Measurements from ENCODE around the gene ZNF488.
A peak's percentile ranks its signal among the peaks of the same experiment; 100 is the strongest.

The ZNF488 gene, protein sequence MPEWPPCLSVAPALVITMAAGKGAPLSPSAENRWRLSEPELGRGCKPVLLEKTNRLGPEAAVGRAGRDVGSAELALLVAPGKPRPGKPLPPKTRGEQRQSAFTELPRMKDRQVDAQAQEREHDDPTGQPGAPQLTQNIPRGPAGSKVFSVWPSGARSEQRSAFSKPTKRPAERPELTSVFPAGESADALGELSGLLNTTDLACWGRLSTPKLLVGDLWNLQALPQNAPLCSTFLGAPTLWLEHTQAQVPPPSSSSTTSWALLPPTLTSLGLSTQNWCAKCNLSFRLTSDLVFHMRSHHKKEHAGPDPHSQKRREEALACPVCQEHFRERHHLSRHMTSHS

DNA sequence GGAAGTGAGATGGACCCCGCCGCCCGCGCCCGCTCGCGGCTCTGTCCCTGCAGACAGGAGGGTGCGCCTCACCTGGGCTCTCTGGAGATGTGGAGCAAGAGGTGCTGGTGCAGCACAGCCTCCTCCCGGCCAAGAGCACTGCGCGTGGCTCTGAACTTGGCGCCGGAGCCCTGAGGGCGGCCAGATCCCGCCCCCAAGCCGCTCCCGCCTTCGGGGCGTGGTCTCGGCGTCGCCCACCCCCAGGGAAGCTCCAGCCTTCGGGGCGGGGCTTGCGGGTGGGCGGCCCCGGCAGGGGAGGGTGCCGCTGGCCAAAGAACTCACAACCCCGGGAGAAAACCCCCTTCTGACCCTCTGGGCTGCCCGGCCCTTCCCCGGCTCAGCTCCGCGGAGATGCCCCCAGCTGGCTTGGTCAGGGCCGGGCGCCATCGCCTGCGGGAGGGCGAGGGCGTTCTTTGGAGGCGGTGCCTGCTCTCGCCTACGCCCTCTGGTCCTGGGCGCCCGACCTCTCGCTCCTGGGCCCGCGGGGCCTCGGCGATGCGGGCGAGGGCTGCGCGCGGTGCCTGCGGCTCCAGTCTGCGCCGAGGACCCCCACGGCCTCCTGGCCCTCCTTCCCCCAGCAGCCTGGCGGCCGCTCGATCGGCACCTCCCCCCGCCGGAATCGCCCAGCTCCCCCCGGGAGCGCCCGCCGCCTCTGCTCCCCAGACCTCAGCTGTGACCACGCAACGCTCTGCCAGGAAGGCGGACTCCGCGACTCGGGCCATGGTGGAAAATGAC lies at the start of gene ZNF488:
Gene ZNF488 (minus strand): TSS at position 146 of the 774 bp plus-strand sequence. CDS start 15,464 bp downstream, outside the sequence.
- no peaks in the 10 kb centered on the region for H4K20me1 ChIP-seq (ENCODE audit: insufficient read depth, low read length)
- no peaks in the 10 kb centered on the region for H3K9me3 ChIP-seq (ENCODE audit: low read length)
- H3F3A ChIP-seq (ENCODE audit: insufficient read depth, low read length) = no peaks in the 10 kb centered on the region
- H3K4me1 ChIP-seq (ENCODE audit: insufficient read depth, low read length, severe bottlenecking) = peaks cover 5% of the 10 kb centered on the region
- H3K79me2 ChIP-seq (ENCODE audit: insufficient read depth, low read length) = no peaks in the 10 kb centered on the region
- no peak for TF ChIP-seq EZH2 (IDR thresholded peaks at IDR 0.05; ENCODE audit: borderline replicate concordance, low read length)
- TF ChIP-seq, protein P1, sequence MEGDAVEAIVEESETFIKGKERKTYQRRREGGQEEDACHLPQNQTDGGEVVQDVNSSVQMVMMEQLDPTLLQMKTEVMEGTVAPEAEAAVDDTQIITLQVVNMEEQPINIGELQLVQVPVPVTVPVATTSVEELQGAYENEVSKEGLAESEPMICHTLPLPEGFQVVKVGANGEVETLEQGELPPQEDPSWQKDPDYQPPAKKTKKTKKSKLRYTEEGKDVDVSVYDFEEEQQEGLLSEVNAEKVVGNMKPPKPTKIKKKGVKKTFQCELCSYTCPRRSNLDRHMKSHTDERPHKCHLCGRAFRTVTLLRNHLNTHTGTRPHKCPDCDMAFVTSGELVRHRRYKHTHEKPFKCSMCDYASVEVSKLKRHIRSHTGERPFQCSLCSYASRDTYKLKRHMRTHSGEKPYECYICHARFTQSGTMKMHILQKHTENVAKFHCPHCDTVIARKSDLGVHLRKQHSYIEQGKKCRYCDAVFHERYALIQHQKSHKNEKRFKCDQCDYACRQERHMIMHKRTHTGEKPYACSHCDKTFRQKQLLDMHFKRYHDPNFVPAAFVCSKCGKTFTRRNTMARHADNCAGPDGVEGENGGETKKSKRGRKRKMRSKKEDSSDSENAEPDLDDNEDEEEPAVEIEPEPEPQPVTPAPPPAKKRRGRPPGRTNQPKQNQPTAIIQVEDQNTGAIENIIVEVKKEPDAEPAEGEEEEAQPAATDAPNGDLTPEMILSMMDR (IDR thresholded peaks at IDR 0.05; ENCODE audit: low read length) = no peak
- H3K4me3 ChIP-seq (ENCODE audit: low read depth, low read length, poor library complexity, severe bottlenecking) = peak within 1 kb of the TSS; percentile 62
- H3K9me2 ChIP-seq (ENCODE audit: low read depth, low read length) = no peaks in the 10 kb centered on the region
- peaks cover 6% of the 10 kb centered on the region; the same call in 1 of the 2 replicates for H3K27me3 ChIP-seq (ENCODE audit: insufficient read depth, low read length)
- peak within 1 kb of the TSS; percentile 57 for H3K4me2 ChIP-seq (ENCODE audit: low read length)
- H3K27ac ChIP-seq (ENCODE audit: low read depth, low read length, poor library complexity, severe bottlenecking) = no peak within 1 kb of the TSS
- no peaks in the 10 kb centered on the region for H3K36me3 ChIP-seq (ENCODE audit: insufficient read depth, low read length)
- peak within 1 kb of the TSS; percentile 25; the same call in 1 of the 2 replicates for H3K9ac ChIP-seq (ENCODE audit: low read length)
- H2AFZ ChIP-seq (ENCODE audit: low read length) = no peak within 1 kb of the TSS

DNA sequence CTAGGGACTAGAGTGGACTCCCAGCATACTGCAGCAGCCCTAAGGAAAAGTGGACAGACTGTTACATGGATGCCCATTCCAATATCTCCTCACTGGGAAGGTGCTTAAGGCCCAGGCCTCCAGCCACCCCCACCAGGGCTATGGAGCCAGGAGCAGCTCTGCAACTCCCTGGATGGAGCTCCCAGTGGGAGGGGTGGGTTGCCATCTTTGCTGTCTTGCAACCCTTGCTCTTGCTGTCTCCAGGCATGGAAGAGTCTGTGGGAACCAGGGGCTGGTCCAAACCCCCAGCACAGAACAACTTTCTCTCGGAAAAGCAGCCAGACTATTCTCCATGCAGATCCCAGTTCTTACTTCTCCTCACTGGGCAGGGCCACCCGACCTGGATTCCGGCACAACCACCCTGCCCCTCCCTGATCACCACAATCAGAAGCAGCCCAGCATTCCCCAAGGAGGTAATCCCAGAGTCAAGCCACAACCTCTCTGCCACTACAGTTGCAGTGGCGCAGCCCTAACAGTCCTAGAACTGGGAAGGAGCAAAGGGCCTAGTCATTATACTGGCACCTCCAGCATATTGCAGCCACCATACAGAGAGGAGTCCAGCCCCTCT lies 41.8 kb upstream of the ZNF488 start:
- Histone ChIP-seq H3K4me1 (ENCODE audit: insufficient read depth, low read length, severe bottlenecking) (no peaks in the 10 kb centered on the region), H3K9me3 (ENCODE audit: low read length) (no peaks in the 10 kb centered on the region), H3K36me3 (ENCODE audit: insufficient read depth, low read length) (no peaks in the 10 kb centered on the region), H3K27me3 (ENCODE audit: insufficient read depth, low read length) (no peaks in the 10 kb centered on the region), H3K9me2 (ENCODE audit: low read depth, low read length) (no peaks in the 10 kb centered on the region), H3F3A (ENCODE audit: insufficient read depth, low read length) (no peaks in the 10 kb centered on the region), H3K4me2 (ENCODE audit: low read length) (no peak overlapping the region), H2AFZ (ENCODE audit: low read length) (no peak overlapping the region), H3K4me3 (ENCODE audit: low read depth, low read length, poor library complexity, severe bottlenecking) (no peak overlapping the region), H3K27ac (ENCODE audit: low read depth, low read length, poor library complexity, severe bottlenecking) (no peak overlapping the region), H4K20me1 (ENCODE audit: insufficient read depth, low read length) (no peaks in the 10 kb centered on the region), H3K9ac (ENCODE audit: low read length) (no peak overlapping the region), H3K79me2 (ENCODE audit: insufficient read depth, low read length) (no peaks in the 10 kb centered on the region)
- no peak for TF ChIP-seq EZH2 (IDR thresholded peaks at IDR 0.05; ENCODE audit: borderline replicate concordance, low read length)
- TF ChIP-seq, protein P1 (IDR thresholded peaks at IDR 0.05; ENCODE audit: low read length) = no peak

DNA sequence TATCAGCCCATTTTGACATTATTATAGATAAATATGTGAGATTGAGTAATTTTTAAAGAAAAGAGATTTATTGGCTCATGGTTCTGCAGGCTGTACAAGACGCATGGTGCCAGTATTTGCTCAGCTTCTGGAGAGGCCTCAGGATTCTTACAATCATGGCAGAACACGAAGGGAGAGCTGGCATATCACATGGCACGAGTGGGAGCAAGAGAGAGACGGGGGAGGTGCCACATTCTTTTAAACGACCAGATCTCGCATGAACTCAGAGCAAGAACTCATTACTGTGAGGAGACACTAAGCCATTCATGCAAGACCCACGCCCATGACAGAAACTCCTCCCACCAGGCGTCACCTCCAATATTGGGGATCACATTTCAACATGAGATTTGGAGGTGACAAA lies 40.1 kb upstream of the ZNF488 start:
- Histone ChIP-seq H3K27ac (ENCODE audit: low read depth, low read length, poor library complexity, severe bottlenecking) (no peak overlapping the region), H3K79me2 (ENCODE audit: insufficient read depth, low read length) (no peaks in the 10 kb centered on the region), H3K4me1 (ENCODE audit: insufficient read depth, low read length, severe bottlenecking) (no peaks in the 10 kb centered on the region), H4K20me1 (ENCODE audit: insufficient read depth, low read length) (no peaks in the 10 kb centered on the region), H3K27me3 (ENCODE audit: insufficient read depth, low read length) (no peaks in the 10 kb centered on the region), H3F3A (ENCODE audit: insufficient read depth, low read length) (no peaks in the 10 kb centered on the region), H3K9ac (ENCODE audit: low read length) (no peak overlapping the region), H3K4me2 (ENCODE audit: low read length) (no peak overlapping the region), H3K9me2 (ENCODE audit: low read depth, low read length) (no peaks in the 10 kb centered on the region), H3K9me3 (ENCODE audit: low read length) (no peaks in the 10 kb centered on the region), H3K4me3 (ENCODE audit: low read depth, low read length, poor library complexity, severe bottlenecking) (no peak overlapping the region), H2AFZ (ENCODE audit: low read length) (no peak overlapping the region), H3K36me3 (ENCODE audit: insufficient read depth, low read length) (no peaks in the 10 kb centered on the region)
- no peak for TF ChIP-seq EZH2 (IDR thresholded peaks at IDR 0.05; ENCODE audit: borderline replicate concordance, low read length)
- TF ChIP-seq, protein P1 (IDR thresholded peaks at IDR 0.05; ENCODE audit: low read length) = no peak
